Keratinocyte (primary cell): ENCODE data around the gene HSF5. TPM values are rescaled to one million over a fixed set of nuclear protein-coding genes. Genes with fewer than 3 reads are reported as not detected.
A peak's percentile ranks its signal among the peaks of the same experiment; 100 is the strongest.

ENCODE experiments used
- DNase-seq: peaks from one replicate; pipeline ENCODE4 v3.0.0-alpha.2; 2011; ENCODE audit warnings: low read depth, missing footprints, low spot score
- FAIRE-seq: peaks from 2 replicates; lab custom pipeline; 2011; peaks lifted over from hg19 to GRCh38; lab: Jason Lieb, UNC
- H2AFZ ChIP-seq: 2 replicates; pipeline ENCODE4 v1.6.0; 2012; ENCODE audit warnings: low read length, control low read depth, inconsistent platforms; ENCODE audit not compliant: control insufficient read depth
- H3K27ac ChIP-seq: 2 replicates; pipeline ENCODE4 v1.5.1; 2011; ENCODE audit warnings: low read length; ENCODE audit not compliant: control insufficient read depth, insufficient read depth
- H3K27me3 ChIP-seq: 3 replicates; pipeline ENCODE4 v1.6.0; 2011; ENCODE audit warnings: low read length; ENCODE audit not compliant: control insufficient read depth, insufficient read depth; ENCODE audit errors: extremely low read depth
- H3K36me3 ChIP-seq, 2 experiments: 2 replicates in 1 of 2; 3 replicates in 1 of 2; pipeline ENCODE4 v1.5.1; 2011; ENCODE audit warnings: low read length in 2 of 2, mild to moderate bottlenecking in 1 of 2; ENCODE audit not compliant: control insufficient read depth in 2 of 2, insufficient read depth in 2 of 2; ENCODE audit errors: extremely low read depth in 1 of 2
- H3K4me1 ChIP-seq: 3 replicates; pipeline ENCODE4 v1.5.1; 2011; ENCODE audit warnings: low read length; ENCODE audit not compliant: control insufficient read depth, insufficient read depth; ENCODE audit errors: extremely low read depth
- H3K4me2 ChIP-seq: 3 replicates; pipeline ENCODE4 v1.6.0; 2011; ENCODE audit warnings: low read depth, low read length; ENCODE audit not compliant: control insufficient read depth, insufficient read depth; ENCODE audit errors: extremely low read depth
- H3K4me3 ChIP-seq, 3 experiments: fragments of 200-600 bp in 1 of 3; sonication (generic) in 1 of 3; 2 replicates in 2 of 3; 3 replicates in 1 of 3; pipeline ENCODE4 v1.5.1; 2011 to 2016; ENCODE audit warnings: low read length in 3 of 3, mild to moderate bottlenecking in 3 of 3, control low read depth in 2 of 3, inconsistent platforms in 1 of 3, low read depth in 1 of 3, mixed read lengths in 1 of 3, mixed run types in 1 of 3, moderate library complexity in 1 of 3; ENCODE audit not compliant: control insufficient read depth in 2 of 3, insufficient read depth in 2 of 3; ENCODE audit errors: extremely low read depth in 1 of 3
- H3K79me2 ChIP-seq: 2 replicates; pipeline ENCODE4 v1.6.0; 2012; ENCODE audit warnings: low read length; ENCODE audit not compliant: control insufficient read depth, insufficient read depth
- H3K9ac ChIP-seq: 3 replicates; pipeline ENCODE4 v1.6.0; 2011; ENCODE audit warnings: low read length; ENCODE audit not compliant: control insufficient read depth, insufficient read depth; ENCODE audit errors: extremely low read depth
- H3K9me1 ChIP-seq: 3 replicates; pipeline ENCODE4 v1.6.0; 2011; ENCODE audit warnings: low read length; ENCODE audit not compliant: control insufficient read depth, insufficient read depth; ENCODE audit errors: extremely low read depth
- H3K9me3 ChIP-seq: 2 replicates; pipeline ENCODE4 v1.5.1; 2012; ENCODE audit warnings: low read depth, low read length; ENCODE audit not compliant: control insufficient read depth
- H4K20me1 ChIP-seq: 3 replicates; pipeline ENCODE4 v1.6.0; 2011; ENCODE audit warnings: low read length; ENCODE audit not compliant: control insufficient read depth, insufficient read depth; ENCODE audit errors: extremely low read depth
- CTCF ChIP-seq, 3 experiments: IDR thresholded peaks in 1 of 3; conservative IDR thresholded peaks in 1 of 3; optimal IDR thresholded peaks in 1 of 3; 2 replicates in 2 of 3; 3 replicates in 1 of 3; pipeline versions ENCODE3 to v1.5.1; 2011; ENCODE audit warnings: low read length in 3 of 3, mild to moderate bottlenecking in 3 of 3, moderate library complexity in 2 of 3, control low read depth in 1 of 3, inconsistent platforms in 1 of 3; ENCODE audit not compliant: insufficient read depth in 2 of 3; ENCODE audit errors: extremely low read depth in 1 of 3
- EZH2 ChIP-seq: IDR thresholded peaks from one replicate; pipeline ENCODE4 v1.6.1; 2012; ENCODE audit warnings: inconsistent platforms, mild to moderate bottlenecking, low read length, moderate library complexity
- dilution Hi-C: fragments of 300-500 bp; cut with MboI; formaldehyde crosslinking; loops from one replicate; pipeline ENCODE4 v1.7.0; 2020; ENCODE audit warnings: low sequenced_read_pairs; ENCODE audit not compliant: extremely low pct_ligation_motif_present
- polyA plus RNA-seq, 5 experiments: library from polyadenylated mRNA; depleted of rRNA in 3 of 5; stranded (reverse) in 3 of 5; stranded (forward) in 1 of 5; unstranded in 1 of 5; fragments of >200 nt; gene quantifications; 1 replicate in 1 of 5; 2 replicates in 3 of 5; 3 replicates in 1 of 5; pipeline versions ENCODE4 v1.2.1 to v1.2.3, GENCODE V29; 2011 to 2012; ENCODE audit warnings: missing spikeins in 2 of 5, low read depth in 1 of 5, low replicate concordance in 1 of 5

HSF5 gene
- polyA plus RNA-seq, 1 donor (not counting 4 experiments of a cell fraction or from before 2014, with no cell fraction given), result 0.01 TPM

GRCh38 chr17:58391302-58391984, 96.8 kb downstream of the HSF5 start:
- peaks cover 5% of the 10 kb centered on the region in 2 experiments for H3K36me3 ChIP-seq
- no peaks in the 10 kb centered on the region for H3K27me3 ChIP-seq
- peak overlapping the region; percentile 69 for H3K4me2 ChIP-seq
- no peaks in the 10 kb centered on the region for H3K9me1 ChIP-seq
- dilution Hi-C loops, result no loop called here
- TF ChIP-seq EZH2, result no peak
- no peak for TF ChIP-seq CTCF (optimal IDR thresholded peaks at IDR 0.05 in 1 of 3, IDR thresholded peaks at IDR 0.05 in 1 of 3, conservative IDR thresholded peaks at IDR 0.05 in 1 of 3; ENCODE audit: extremely low read depth in 1 of 3, insufficient read depth in 2 of 3, low read length in 3 of 3)
- peaks cover 48% of the 10 kb centered on the region for H3K4me1 ChIP-seq
- peaks cover 11% of the 10 kb centered on the region for H4K20me1 ChIP-seq
- peaks cover 67% of the 10 kb centered on the region for H3K79me2 ChIP-seq
- DNase-seq (no peak), FAIRE-seq (peak; percentile 95)
- peak overlapping the region in 2 of 3 experiments; percentile 12 to 18 for H3K4me3 ChIP-seq
- H2AFZ ChIP-seq, result no peak overlapping the region
- H3K27ac ChIP-seq, result peak overlapping the region; percentile 13
- no peaks in the 10 kb centered on the region for H3K9me3 ChIP-seq
- H3K9ac ChIP-seq, result peak overlapping the region; percentile 19

GRCh38 chr17:58390884-58391283, 97.3 kb downstream of the HSF5 start:
- TF ChIP-seq EZH2, result no peak
- TF ChIP-seq CTCF (optimal IDR thresholded peaks at IDR 0.05 in 1 of 3, IDR thresholded peaks at IDR 0.05 in 1 of 3, conservative IDR thresholded peaks at IDR 0.05 in 1 of 3; ENCODE audit: extremely low read depth in 1 of 3, insufficient read depth in 2 of 3, low read length in 3 of 3), result no peak
- FAIRE-seq, result no peak
- H3K4me1 ChIP-seq, result peaks cover 48% of the 10 kb centered on the region
- dilution Hi-C loops, result no loop called here
- no peaks in the 10 kb centered on the region for H3K9me3 ChIP-seq
- H3K4me2 ChIP-seq, result peak overlapping the region; percentile 69
- no peaks in the 10 kb centered on the region for H3K27me3 ChIP-seq
- H3K9me1 ChIP-seq, result no peaks in the 10 kb centered on the region
- H4K20me1 ChIP-seq, result peaks cover 9% of the 10 kb centered on the region
- H3K27ac ChIP-seq, result no peak overlapping the region
- H3K36me3 ChIP-seq, result peaks cover 5% of the 10 kb centered on the region in 2 experiments
- no peak overlapping the region for H2AFZ ChIP-seq
- H3K4me3 ChIP-seq, result peak overlapping the region in 1 of 3 experiments; percentile 18
- DNase-seq, result no peak
- peaks cover 65% of the 10 kb centered on the region for H3K79me2 ChIP-seq
- H3K9ac ChIP-seq, result no peak overlapping the region
